C4-2B (cell line): ENCODE results near the gene RBM20.

Source experiments
- CTCF ChIP-seq: fragments of 450-650 bp; conservative IDR thresholded peaks from 2 replicates; pipeline ENCODE4 v1.5.1; 2017; ENCODE audit warnings: mild to moderate bottlenecking
- ZFX ChIP-seq: fragments of 450-650 bp; IDR thresholded peaks from 2 replicates; pipeline ENCODE4 v1.6.1; 2017

- no peak for TF ChIP-seq CTCF
- no peak for TF ChIP-seq ZFX
These were observed 65.9 kb downstream of the RBM20 start for GRCh38 chr10:110709964-110710587.
